22Rv1 (cell line): ENCODE data around the gene PKN1.

Experiments
- ZFX ChIP-seq: fragments of 450-650 bp; IDR thresholded peaks from 2 replicates; pipeline ENCODE4 v1.6.1; 2017; ENCODE audit warnings: antibody characterized with exemption, borderline replicate concordance
- TF ChIP-seq, protein P1 (sequence below): fragments of 450-650 bp; IDR thresholded peaks from 2 replicates; pipeline ENCODE4 v1.5.1; 2017; ENCODE audit warnings: mild to moderate bottlenecking

DNA sequence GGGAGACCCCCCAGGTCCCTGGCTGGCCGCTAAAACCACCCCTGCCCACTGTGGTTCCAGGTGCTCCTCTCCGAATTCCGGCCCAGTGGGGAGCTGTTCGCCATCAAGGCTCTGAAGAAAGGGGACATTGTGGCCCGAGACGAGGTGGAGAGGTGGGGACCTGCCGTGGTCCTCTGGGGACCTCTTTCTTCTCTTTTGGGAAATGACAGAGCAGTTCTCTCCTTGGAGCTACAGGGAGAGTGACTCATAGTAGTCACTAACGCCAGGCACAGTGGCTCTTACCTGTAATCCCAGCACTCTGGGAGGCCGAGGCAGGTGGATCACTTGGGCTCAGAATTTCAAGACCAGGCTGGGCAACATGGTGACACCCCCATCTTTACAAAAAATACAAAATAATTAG is 34.7 kb downstream of the PKN1 start:
- TF ChIP-seq, protein P1, sequence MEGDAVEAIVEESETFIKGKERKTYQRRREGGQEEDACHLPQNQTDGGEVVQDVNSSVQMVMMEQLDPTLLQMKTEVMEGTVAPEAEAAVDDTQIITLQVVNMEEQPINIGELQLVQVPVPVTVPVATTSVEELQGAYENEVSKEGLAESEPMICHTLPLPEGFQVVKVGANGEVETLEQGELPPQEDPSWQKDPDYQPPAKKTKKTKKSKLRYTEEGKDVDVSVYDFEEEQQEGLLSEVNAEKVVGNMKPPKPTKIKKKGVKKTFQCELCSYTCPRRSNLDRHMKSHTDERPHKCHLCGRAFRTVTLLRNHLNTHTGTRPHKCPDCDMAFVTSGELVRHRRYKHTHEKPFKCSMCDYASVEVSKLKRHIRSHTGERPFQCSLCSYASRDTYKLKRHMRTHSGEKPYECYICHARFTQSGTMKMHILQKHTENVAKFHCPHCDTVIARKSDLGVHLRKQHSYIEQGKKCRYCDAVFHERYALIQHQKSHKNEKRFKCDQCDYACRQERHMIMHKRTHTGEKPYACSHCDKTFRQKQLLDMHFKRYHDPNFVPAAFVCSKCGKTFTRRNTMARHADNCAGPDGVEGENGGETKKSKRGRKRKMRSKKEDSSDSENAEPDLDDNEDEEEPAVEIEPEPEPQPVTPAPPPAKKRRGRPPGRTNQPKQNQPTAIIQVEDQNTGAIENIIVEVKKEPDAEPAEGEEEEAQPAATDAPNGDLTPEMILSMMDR: no peak
- no peak for TF ChIP-seq ZFX
